Right renal cortex interstitium (tissue), 3 donors: ENCODE results near the gene ADAMTS17. TPM values are rescaled to one million over a fixed set of nuclear protein-coding genes. Genes with fewer than 3 reads are reported as not detected.

ENCODE experiments used
- DNase-seq, 3 donors: peaks; one replicate each; pipeline ENCODE4 v3.0.0-alpha.2; 2013; ENCODE audit warnings: low read depth in 3 of 3, low spot score in 2 of 3
- polyA plus RNA-seq, 3 donors: library from polyadenylated mRNA; unstranded; fragments of 120-200 nt; gene quantifications; one replicate each; pipeline ENCODE4 v1.2.1, GENCODE V29; 2013; ENCODE audit not compliant: insufficient read length in 3 of 3

The ADAMTS17 gene
- polyA plus RNA-seq, 3 donors = 1.4 to 2.1 (median 2.1) TPM

GRCh38 chr15:100205549-100206295 lies 136.1 kb downstream of the ADAMTS17 start:
- no peak for DNase-seq

- DNase-seq = no peak
These were observed 137.0 kb downstream of the ADAMTS17 start for GRCh38 chr15:100204771-100205170.

GRCh38 chr15:100204211-100204610 lies 137.6 kb downstream of the ADAMTS17 start:
- DNase-seq = no peak

GRCh38 chr15:100202309-100202960 lies 139.3 kb downstream of the ADAMTS17 start:
- no peak for DNase-seq

- no peak for DNase-seq
These were observed 140.1 kb downstream of the ADAMTS17 start for GRCh38 chr15:100201376-100202280.

- DNase-seq = no peak
These were observed 141.4 kb downstream of the ADAMTS17 start for GRCh38 chr15:100200287-100200880.

- DNase-seq = no peak
These were observed 142.0 kb downstream of the ADAMTS17 start for GRCh38 chr15:100199711-100200286.

GRCh38 chr15:100198442-100198841 lies 143.3 kb downstream of the ADAMTS17 start:
- no peak for DNase-seq

- no peak for DNase-seq
These were observed 145.3 kb downstream of the ADAMTS17 start for GRCh38 chr15:100196326-100197058.

- no peak for DNase-seq
These were observed 146.8 kb downstream of the ADAMTS17 start for GRCh38 chr15:100194996-100195395.

- no peak for DNase-seq
These were observed 148.4 kb downstream of the ADAMTS17 start for GRCh38 chr15:100193277-100193860.

GRCh38 chr15:100192097-100193080 lies 149.4 kb downstream of the ADAMTS17 start:
- DNase-seq = no peak

GRCh38 chr15:100191161-100191560 lies 150.6 kb downstream of the ADAMTS17 start:
- no peak for DNase-seq

- no peak for DNase-seq
These were observed 151.1 kb downstream of the ADAMTS17 start for GRCh38 chr15:100190675-100191074.

GRCh38 chr15:100189849-100190248 lies 151.9 kb downstream of the ADAMTS17 start:
- DNase-seq = no peak

- no peak for DNase-seq
These were observed 152.5 kb downstream of the ADAMTS17 start for GRCh38 chr15:100189319-100189718.

GRCh38 chr15:100187677-100188076 lies 154.1 kb downstream of the ADAMTS17 start:
- no peak for DNase-seq

- DNase-seq = no peak
These were observed 154.8 kb downstream of the ADAMTS17 start for GRCh38 chr15:100186960-100187359.
